Measurements from ENCODE around the gene ANKFN1. TPM values are rescaled to one million over a fixed set of nuclear protein-coding genes. Genes with fewer than 3 reads are reported as not detected.

Gene ANKFN1
- polyA plus RNA-seq, 3 donors: not detected

- H3K9me3 Mint-ChIP-seq: peaks cover 0 to 6% (median 3%) of the 10 kb centered on the region in 7 donors
- no peak overlapping the region for H3K4me3 Mint-ChIP-seq
- Histone ChIP-seq H3K4me3 (replicated peaks in 1 of 3; ENCODE audit: low read depth in 2 of 3, low read length in 3 of 3) (no peak overlapping the region), H3K9ac (ENCODE audit: insufficient read depth, low read length, poor library complexity, severe bottlenecking) (no peak overlapping the region), H3K27me3 (ENCODE audit: control insufficient read depth in 2 of 2, insufficient read depth in 2 of 2, low read length in 2 of 2) (no peaks in the 10 kb centered on the region), H3K79me2 (ENCODE audit: insufficient read depth, low read length) (no peaks in the 10 kb centered on the region), H3K36me3 (replicated peaks in 1 of 2; ENCODE audit: control insufficient read depth in 1 of 2, insufficient read depth in 2 of 2, low read length in 2 of 2) (no peaks in the 10 kb centered on the region), H3K4me1 (ENCODE audit: control insufficient read depth in 1 of 2, insufficient read depth in 2 of 2, low read length in 2 of 2) (no peaks in the 10 kb centered on the region), H3K4me2 (replicated peaks; ENCODE audit: extremely low read depth, low read length, poor library complexity, severe bottlenecking) (no peak overlapping the region), H4K20me1 (ENCODE audit: insufficient read depth, low read length) (no peaks in the 10 kb centered on the region), H2AFZ (ENCODE audit: insufficient read depth, low read depth, low read length, poor library complexity, severe bottlenecking) (no peak overlapping the region), H3K9me3 (replicated peaks in 1 of 2; ENCODE audit: control insufficient read depth in 1 of 2, insufficient read depth in 1 of 2, low read length in 2 of 2) (peaks cover 0 to 7% of the 10 kb centered on the region in 2 donors), H3K27ac (ENCODE audit: low read depth in 1 of 2, low read length in 2 of 2) (no peak overlapping the region)
- H3K27ac Mint-ChIP-seq: no peak overlapping the region
- intact Hi-C loops (cut with micrococcal nuclease): loop anchor here in 1 of 2 donors (10.0 kb wide), 1 partner anchor 174 kb away; no protein-coding TSS in a partner anchor
- H3K36me3 Mint-ChIP-seq: no peaks in the 10 kb centered on the region
- H3K27me3 Mint-ChIP-seq (ENCODE audit: low read depth in 3 of 3): peaks cover 0 to 2% (median 0%) of the 10 kb centered on the region in 3 donors
- WGBS (ENCODE audit: insufficient coverage): 92% methylated on average over 3 of the region's 4 CpGs
- H3K4me1 Mint-ChIP-seq: peaks cover 7% of the 10 kb centered on the region
- TF ChIP-seq CTCF (IDR thresholded peaks at IDR 0.05): no peak
- DNase-seq: no peak
These were observed 2.6 kb upstream of the ANKFN1 start for GRCh38 chr17:56150649-56151048.

- H3K4me1 Mint-ChIP-seq: peaks cover 42% of the 10 kb centered on the region
- no peak for DNase-seq
- peaks cover 0 to 6% (median 0%) of the 10 kb centered on the region in 7 donors for H3K9me3 Mint-ChIP-seq
- Histone ChIP-seq H3K27ac (ENCODE audit: low read depth in 1 of 2, low read length in 2 of 2) (peak overlapping the region in 1 of 2 donors; percentile 72), H2AFZ (ENCODE audit: insufficient read depth, low read depth, low read length, poor library complexity, severe bottlenecking) (no peak overlapping the region), H3K4me2 (replicated peaks; ENCODE audit: extremely low read depth, low read length, poor library complexity, severe bottlenecking) (no peak overlapping the region), H3K27me3 (ENCODE audit: control insufficient read depth in 2 of 2, insufficient read depth in 2 of 2, low read length in 2 of 2) (no peaks in the 10 kb centered on the region), H3K9ac (ENCODE audit: insufficient read depth, low read length, poor library complexity, severe bottlenecking) (no peak overlapping the region), H3K4me3 (replicated peaks in 1 of 3; ENCODE audit: low read depth in 2 of 3, low read length in 3 of 3) (no peak overlapping the region), H4K20me1 (ENCODE audit: insufficient read depth, low read length) (no peaks in the 10 kb centered on the region), H3K4me1 (ENCODE audit: control insufficient read depth in 1 of 2, insufficient read depth in 2 of 2, low read length in 2 of 2) (peaks cover 28 to 35% of the 10 kb centered on the region in 2 donors), H3K9me3 (replicated peaks in 1 of 2; ENCODE audit: control insufficient read depth in 1 of 2, insufficient read depth in 1 of 2, low read length in 2 of 2) (no peaks in the 10 kb centered on the region), H3K36me3 (replicated peaks in 1 of 2; ENCODE audit: control insufficient read depth in 1 of 2, insufficient read depth in 2 of 2, low read length in 2 of 2) (no peaks in the 10 kb centered on the region), H3K79me2 (ENCODE audit: insufficient read depth, low read length) (no peaks in the 10 kb centered on the region)
- peak overlapping the region in 1 of 7 donors; percentile 79 for H3K27ac Mint-ChIP-seq
- no peak for TF ChIP-seq CTCF (IDR thresholded peaks at IDR 0.05)
- WGBS (ENCODE audit: insufficient coverage): 100% methylated on average over 2 of the region's 4 CpGs
- H3K27me3 Mint-ChIP-seq (ENCODE audit: low read depth in 3 of 3): peaks cover 0 to 2% (median 0%) of the 10 kb centered on the region in 3 donors
- H3K4me3 Mint-ChIP-seq: no peak overlapping the region
- intact Hi-C loops (cut with micrococcal nuclease): loop anchor here in 1 of 2 donors (10.0 kb wide), 1 partner anchor 167 kb away; no protein-coding TSS in a partner anchor
- H3K36me3 Mint-ChIP-seq: no peaks in the 10 kb centered on the region
These were observed 4.6 kb downstream of the ANKFN1 start for GRCh38 chr17:56157845-56158244.
